Mucosa of gallbladder (tissue), 1 donor: Measurements from ENCODE around the gene PREX1. TPM values are rescaled to one million over a fixed set of nuclear protein-coding genes. Genes with fewer than 3 reads are reported as not detected.
"Not testable (repeated sequence)": the region's sequence is repeated elsewhere in the genome, so short reads cannot be mapped to it uniquely, and the experiment has no call there.

Experiments used
- DNase-seq: peaks from one replicate; pipeline ENCODE4 v3.0.0-alpha.2; 2020; ENCODE audit warnings: low spot score
- total RNA-seq: library from RNA; stranded (reverse); gene quantifications from one replicate; pipeline ENCODE4 v1.2.1, GENCODE V29; 2021
- donor health status: DM: no; HTN: no; CAD: no.

The PREX1 gene, protein sequence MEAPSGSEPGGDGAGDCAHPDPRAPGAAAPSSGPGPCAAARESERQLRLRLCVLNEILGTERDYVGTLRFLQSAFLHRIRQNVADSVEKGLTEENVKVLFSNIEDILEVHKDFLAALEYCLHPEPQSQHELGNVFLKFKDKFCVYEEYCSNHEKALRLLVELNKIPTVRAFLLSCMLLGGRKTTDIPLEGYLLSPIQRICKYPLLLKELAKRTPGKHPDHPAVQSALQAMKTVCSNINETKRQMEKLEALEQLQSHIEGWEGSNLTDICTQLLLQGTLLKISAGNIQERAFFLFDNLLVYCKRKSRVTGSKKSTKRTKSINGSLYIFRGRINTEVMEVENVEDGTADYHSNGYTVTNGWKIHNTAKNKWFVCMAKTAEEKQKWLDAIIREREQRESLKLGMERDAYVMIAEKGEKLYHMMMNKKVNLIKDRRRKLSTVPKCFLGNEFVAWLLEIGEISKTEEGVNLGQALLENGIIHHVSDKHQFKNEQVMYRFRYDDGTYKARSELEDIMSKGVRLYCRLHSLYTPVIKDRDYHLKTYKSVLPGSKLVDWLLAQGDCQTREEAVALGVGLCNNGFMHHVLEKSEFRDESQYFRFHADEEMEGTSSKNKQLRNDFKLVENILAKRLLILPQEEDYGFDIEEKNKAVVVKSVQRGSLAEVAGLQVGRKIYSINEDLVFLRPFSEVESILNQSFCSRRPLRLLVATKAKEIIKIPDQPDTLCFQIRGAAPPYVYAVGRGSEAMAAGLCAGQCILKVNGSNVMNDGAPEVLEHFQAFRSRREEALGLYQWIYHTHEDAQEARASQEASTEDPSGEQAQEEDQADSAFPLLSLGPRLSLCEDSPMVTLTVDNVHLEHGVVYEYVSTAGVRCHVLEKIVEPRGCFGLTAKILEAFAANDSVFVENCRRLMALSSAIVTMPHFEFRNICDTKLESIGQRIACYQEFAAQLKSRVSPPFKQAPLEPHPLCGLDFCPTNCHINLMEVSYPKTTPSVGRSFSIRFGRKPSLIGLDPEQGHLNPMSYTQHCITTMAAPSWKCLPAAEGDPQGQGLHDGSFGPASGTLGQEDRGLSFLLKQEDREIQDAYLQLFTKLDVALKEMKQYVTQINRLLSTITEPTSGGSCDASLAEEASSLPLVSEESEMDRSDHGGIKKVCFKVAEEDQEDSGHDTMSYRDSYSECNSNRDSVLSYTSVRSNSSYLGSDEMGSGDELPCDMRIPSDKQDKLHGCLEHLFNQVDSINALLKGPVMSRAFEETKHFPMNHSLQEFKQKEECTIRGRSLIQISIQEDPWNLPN (N-terminal part only)
- total RNA-seq: 29.8 TPM

DNA sequence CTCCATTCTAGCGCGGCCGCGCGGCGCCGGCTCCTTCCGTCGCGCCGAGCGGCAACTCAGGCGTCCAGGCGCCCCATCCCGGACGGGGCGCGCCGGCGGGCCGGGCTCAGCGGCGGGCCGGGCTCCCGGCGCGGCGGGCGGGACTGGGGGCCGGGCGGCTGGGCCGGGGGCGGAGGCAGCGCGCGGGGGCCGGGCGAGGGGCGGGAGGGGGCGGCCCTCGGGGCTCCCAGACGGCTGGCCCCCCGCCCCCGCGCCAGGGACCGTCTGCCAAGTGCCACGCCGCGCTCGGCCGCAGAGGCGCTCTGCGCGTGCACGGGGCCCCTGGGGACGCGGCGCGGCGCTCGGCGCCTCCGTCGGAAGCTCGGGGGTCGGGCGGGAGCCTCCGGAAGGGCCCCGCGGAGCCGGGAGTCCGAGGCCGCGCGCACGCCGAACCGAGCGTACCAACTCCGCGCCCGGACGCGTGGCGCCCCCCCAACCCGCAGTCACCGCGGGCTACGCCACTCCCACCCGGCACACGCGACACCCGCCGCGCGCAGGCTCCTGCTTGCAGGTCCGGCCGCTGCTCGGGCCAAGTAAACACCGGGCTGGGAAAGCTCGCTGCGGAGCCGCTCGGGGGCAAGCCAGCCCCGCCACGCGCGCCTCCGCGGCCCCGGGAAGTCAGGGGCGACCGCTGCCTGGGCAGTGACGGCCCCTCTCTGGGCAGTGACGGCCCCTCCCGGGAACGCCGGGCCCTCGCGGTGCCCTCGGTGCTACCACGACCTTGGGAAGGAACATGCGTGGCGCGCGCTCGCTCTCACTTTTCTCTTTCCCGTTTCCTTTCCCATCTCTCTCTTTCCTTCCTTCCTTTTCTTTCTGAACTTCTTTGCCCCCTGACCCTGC, at the start of gene PREX1:
Gene PREX1, minus strand, starts transcription at position 145 of the 879 bp plus-strand sequence. Its CDS starts 139 bp downstream, at position 6.
- DNase-seq: peak; percentile 70

DNA sequence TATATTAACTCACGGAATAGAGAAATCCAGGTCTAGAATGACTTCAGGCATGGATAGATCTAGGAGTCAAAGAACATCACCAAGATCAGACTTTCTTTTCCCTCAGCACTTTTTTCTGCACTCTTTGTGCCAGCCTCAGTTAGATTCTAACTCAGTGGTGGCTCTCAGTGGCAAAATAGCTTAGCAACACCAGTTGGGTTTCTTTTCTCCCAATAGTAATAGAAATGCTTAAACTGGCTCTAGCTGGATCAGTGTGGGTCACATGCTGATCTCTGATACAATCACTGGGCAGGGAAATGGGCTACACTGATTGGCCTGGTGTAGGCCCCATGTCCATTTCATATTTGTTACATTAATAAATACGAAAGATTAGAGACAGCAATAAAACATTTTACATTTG, 49.5 kb upstream of the PREX1 start:
- DNase-seq: peak; percentile 16

DNA sequence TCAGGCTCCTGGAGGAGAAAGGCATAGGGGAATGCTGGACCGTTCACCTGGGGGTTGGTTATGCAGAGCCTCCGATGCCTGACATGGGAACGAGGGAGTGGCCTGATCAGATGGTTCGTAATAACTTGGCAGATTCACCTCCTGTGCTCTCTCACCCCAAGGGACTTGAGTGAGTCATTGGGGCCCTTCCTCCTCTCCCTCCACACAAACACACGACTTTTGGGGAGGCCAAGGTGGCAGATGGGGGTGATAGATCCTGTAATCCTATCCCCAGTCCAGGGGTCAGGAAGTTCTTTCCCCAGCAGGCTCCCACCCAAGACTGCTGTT, 48.1 kb upstream of the PREX1 start:
- no peak for DNase-seq

DNA sequence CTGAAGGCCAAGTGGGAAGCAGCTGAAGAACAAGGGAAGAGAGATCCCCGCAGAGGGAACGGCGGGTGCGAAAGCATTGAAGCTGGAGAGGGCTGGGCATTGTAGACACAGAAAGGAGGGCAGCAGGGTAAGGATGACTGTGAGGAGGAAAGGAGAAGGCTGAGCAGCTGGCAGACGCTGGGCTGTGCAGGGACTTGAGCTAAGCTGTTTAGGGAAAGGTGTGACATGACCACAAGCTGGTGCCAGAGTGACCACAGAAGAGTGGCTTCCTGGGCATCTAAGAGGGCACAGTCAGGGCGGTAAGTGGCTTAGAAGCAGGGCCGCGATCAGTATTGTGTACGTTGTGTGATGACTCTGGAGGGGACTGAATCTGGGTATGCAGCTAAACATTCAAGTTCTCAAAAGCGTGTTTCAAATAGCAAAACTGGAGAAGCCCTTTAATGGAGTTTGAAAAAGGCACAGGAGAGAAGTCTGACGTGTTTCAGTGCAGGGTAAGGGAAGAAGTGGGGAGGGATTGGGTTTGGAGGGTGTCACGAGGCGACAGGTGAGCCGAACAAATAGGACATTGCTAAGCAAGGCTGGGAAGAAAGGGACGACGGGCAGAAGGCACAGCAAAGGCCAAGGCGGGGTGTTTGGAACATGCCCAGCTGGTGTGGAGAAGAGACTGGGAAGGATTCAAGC, 47.6 kb upstream of the PREX1 start:
- no peak for DNase-seq

DNA sequence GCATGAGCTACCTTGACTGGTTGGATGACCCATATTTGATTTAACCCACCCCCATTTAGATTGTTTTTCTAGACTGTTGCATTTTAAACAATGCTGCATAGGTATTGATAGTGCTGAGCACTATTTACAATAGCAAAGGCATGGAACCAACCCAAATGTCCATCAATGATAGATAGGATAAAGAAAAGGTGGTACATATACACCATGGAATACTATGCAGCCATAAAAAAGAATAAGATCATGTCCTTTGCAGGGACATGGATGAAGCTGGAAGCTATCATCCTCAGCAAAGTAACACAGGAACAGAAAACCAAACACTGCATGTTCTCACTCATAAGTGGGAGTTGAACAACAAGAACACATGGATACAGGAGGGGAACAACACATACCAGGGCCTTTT, 41.6 kb upstream of the PREX1 start:
- DNase-seq: not testable (repeated sequence)

DNA sequence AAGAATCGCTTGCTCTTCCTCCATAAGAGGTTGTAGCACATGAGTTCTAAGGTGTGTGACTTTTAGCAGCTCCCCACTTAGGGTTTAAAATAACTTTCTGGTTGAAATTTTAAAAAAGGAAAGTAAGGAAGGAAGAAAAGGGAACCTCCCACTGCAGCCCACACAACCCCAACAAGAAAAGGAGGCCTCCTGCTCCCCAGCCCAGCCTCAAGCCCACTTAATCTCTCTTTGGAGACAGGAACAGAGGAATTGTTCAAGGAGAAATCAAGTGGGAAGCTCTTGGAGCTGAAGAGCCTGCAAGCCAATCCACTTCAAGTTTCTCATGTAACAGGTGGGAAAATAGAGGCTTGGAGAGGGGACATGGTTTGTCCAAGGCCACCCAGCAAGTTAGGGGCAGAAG, 39.1 kb upstream of the PREX1 start:
- no peak for DNase-seq

DNA sequence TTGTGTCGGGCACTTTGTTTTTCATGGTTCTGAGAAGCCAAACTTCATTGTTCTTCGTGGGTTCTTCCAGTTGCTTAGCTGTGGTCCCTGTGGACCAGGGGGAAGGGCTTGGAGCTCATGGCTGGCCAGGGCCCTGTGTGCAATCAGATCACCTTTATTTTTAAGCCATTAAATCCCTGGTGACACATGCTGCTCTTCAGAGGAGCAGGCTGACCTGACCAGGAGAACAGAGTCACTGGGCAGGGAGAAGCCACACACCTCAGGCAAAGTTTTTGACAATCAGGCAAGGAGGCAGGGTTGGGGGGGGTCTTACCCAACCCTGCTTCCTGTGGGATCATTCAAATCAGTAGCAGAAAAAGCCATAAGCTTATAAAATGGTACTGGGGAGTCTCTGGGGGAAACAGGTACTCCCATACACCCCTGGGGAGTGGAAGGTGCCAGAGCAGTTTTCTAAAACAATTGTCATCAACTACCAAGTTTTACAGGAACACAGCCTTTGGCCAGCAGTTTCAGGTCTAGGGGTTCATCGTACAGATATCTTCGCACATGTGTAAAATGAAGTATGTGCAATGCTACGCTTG, 37.0 kb upstream of the PREX1 start:
- DNase-seq: no peak

DNA sequence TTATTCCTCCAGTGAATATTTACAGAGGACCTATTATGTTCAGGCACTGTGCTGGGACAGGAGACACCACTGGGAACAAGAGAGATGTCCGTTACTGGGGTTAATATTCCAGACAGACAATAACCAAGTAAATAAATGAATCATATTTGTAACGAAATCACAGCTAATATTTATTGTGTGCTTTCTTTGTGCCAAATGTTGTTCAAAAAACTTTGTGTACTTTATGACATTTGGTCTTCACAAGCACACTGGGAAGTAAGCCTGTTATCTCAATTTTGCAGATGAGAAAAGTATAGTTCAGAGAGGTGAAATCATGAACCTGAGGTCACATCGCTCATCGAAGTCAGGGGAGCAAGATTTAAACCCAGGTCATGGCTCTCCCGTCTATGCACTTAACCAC, 36.5 kb upstream of the PREX1 start:
- no peak for DNase-seq

DNA sequence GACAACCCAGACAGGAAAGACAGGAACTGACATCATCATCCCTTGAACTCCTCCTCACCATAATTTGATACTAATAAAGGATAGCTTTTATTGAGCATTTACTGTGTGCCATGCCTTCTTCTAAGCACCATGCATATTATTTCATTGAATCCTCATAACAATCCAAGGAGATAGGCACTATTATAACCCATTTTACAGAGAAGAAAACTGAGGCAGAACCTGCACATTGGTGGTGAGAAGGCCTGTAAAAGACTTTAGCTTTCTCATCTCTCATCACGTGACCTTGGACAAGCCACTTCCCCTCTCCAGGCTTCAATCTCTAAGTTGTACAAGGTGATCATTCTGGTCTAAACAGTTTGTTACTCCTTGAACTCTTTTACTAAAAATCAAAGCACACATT, 34.5 kb upstream of the PREX1 start:
- no peak for DNase-seq

DNA sequence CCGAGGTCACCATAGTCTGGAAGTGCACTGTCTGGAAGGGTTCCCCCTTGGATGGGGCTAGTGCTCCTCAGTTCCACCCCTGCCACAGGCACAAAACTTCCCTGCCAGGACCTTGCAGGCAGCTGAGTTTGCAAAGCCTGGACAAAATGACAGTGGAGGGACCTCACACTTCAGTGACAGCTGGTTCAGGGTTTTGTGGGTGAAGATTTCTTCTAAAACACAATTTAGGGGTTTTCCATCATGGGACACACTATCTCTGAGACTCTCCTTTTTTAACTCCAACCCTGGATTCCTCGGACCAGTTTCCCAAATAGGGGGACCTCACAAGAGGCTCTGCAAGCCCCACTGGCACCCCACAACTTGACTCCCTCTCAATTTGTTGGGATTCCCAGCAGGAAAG, 33.6 kb upstream of the PREX1 start:
- DNase-seq: no peak

DNA sequence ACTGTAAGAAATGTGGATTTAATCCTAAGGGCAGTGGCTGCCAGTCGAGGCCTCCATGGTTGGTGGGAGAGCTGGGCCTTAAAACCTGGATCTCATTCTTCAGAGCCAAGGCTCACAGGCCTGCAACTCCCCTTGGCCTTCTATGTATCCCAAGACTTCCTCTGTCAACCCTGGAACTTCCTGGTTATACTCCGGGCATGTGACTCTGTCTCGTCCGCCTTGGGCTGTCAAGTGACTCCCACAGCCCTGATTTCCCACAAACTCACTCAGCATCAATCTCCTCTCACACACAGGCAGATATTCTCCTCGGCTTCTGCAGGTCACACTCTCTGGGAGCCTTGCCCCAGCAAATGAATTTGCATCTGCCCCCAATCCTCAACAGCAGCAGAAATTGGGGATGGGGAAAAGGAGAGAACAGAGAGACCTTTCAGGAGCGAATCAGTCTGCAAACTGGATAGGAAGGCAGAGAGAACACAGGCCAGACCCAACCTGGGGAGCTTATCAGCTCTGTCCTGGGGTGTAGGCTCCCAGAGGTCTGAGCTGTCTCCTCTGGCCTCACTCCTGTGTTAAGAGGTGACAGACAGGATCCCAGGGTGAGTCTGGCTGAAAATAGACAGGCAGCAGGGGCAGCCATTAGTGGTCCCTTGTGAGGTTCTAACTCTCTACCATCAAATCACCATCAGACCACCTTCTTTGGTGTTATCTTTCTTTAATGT, 30.4 kb upstream of the PREX1 start:
- DNase-seq: no peak

DNA sequence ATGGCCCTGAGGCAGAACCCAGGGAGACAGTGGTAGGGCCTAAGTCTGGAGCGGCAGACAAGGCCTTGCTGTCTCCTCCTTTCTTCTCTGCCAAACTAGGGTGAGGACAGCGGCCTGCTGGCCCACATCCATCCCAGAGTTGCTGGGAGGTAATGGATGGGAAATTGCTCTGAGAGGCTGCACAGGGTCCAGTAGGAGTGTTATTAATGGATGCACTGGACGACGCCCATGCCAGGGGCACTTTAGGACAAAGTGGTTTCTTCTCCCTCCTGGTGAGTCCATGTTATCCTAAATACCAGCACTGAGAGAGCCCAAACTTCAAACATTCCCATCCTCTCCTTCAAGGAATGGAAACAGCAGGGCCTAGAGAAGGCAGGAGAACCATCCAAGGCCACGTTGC, 28.3 kb upstream of the PREX1 start:
- DNase-seq: no peak

DNA sequence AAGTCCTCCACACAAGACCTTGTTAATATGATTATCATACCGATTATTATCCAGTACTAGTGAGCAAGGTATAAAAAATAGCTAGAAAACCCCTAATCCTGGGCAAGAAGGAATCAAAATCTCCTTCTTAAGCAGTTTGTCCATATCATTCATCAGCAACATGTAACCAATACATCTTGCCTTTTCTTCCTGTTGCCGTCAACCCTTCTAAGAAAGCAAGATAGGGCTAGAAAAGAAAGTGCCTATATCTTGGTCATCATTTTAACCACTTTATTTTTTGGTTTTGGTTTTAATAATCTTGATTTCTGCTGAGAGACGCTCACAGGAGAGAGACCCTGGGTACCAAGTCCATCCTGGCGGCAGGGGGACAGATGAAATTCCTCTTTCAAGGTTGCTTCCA, 27.2 kb upstream of the PREX1 start:
- no peak for DNase-seq

DNA sequence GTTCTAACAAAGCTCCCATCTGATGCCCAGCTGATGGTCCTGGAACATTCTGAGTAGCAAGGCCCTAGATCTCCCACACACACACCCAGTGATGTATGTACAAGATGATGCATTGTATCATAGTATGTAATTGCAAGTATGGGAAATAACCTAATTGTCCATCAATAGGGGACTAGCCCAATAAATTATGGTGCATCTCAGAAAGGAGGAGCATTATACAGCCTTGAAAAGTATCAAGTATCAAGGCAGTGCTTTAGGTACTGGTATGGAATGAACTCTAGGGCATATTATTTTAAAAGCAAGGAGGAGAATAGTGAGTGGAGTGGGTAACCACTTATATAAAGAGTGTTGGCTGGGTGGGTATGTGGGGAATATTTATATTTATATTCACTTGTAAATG, 24.8 kb upstream of the PREX1 start:
- no peak for DNase-seq

DNA sequence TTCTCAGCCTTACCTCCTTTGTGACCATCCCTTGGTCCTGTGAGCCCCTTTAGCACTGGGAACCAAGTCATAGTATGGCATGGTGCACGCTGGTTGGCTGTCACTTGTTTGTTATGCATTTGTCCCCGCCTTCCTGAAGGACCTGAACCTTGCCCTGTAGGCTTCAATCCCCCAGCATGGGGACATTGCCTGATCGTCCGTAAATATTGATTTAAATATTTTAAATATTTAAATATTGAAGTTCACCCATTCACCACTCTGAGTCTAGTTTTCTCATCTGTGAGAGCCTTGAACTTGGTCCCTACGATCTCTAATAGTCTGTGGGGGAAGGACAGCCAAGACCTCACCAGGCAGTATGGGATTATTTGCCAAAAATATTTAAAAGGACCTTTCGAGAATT, 23.8 kb upstream of the PREX1 start:
- DNase-seq: no peak

DNA sequence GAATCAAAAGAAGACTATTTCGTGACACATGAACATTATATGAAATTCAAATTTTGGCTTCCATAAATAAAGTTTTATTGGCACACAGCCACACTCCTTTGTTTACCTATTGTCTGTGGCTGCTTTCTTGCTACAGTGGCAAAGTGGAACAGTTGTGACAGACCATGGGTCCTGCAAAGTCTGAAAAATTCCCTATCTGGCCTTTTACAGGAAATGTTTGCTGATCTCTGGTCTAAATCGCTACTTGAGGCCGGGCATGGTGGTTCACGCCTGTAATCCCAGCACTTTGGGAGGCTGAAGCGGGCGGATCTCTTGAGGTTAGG, 23.1 kb upstream of the PREX1 start:
- no peak for DNase-seq

DNA sequence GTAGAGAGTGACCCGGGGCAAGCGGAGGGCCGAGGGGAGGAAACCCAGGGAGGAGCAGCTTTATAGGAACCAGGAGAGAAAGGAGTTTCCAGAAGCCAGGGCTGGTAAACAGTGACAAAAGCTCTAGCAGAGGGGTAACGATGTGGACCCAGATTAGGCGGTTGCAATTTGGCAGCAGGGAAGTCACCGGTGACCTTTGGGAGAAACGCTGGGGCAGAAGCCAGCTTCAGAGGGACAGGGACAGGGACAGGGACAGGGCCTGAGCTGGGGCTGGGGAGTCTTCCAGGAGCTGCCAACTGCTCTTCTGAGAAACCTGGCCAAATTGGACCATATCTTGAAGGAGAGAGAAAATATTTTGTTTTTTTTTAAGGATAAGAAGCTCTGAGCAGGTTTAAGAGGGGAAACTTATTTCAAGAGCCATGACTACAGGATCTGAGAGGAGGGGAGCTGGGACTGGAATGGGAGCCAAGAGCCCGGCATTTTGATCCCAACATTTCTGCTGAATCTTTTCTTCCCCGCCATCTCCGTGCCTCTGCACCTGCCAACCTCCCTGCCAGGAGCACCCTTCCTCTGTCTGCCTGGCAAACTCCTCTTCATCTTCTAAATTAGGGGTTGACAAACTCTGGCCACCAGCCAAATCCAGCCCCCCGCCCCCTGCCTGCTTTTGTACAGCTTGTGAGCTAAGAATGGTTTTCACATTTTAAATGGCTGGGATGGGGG, 22.6 kb upstream of the PREX1 start:
- DNase-seq: no peak

DNA sequence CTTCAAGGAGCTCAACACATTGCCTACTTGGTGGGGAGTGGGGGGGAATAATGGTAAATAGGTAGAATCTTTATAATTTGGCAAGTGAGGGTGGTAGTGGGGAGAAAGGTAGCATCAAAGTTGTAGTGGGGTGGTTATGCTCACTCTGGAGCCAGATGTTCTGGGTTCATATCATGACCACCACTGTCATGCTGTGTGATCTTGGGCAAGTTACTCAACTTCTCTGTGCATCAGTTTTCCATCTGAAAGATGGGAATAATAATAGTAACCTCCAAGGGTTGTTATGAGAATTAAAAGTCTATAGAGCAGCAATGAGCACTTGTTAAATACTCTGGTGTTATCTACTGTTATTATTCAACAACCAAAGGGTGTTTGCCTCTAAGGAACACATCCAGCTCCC, 22.0 kb upstream of the PREX1 start:
- no peak for DNase-seq

DNA sequence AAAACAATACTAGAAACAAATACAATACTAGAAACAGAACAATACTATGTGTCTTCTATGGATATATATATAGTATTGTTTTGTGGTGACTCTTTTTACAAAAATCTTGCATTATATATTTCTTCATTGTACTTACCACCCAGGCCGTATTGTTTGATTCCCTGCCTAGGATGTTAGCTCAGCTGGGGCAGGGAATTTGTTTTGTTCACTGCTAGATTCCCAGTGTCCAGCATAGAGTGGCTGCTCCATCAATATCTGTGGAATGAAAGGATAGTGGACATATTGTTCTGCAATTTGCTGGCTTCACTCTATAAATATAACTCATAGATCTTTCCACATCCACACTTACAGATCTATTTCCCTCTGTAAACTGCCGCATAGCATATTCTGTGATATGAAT, 21.5 kb upstream of the PREX1 start:
- no peak for DNase-seq
